Embryonic facial prominence (tissue), 1 donor: ENCODE results near the gene TEDC1.

Experiments
- DNase-seq: peaks from one replicate; pipeline ENCODE4 v3.0.0-alpha.2; 2016; ENCODE audit errors: extremely low spot score

The TEDC1 gene

DNA sequence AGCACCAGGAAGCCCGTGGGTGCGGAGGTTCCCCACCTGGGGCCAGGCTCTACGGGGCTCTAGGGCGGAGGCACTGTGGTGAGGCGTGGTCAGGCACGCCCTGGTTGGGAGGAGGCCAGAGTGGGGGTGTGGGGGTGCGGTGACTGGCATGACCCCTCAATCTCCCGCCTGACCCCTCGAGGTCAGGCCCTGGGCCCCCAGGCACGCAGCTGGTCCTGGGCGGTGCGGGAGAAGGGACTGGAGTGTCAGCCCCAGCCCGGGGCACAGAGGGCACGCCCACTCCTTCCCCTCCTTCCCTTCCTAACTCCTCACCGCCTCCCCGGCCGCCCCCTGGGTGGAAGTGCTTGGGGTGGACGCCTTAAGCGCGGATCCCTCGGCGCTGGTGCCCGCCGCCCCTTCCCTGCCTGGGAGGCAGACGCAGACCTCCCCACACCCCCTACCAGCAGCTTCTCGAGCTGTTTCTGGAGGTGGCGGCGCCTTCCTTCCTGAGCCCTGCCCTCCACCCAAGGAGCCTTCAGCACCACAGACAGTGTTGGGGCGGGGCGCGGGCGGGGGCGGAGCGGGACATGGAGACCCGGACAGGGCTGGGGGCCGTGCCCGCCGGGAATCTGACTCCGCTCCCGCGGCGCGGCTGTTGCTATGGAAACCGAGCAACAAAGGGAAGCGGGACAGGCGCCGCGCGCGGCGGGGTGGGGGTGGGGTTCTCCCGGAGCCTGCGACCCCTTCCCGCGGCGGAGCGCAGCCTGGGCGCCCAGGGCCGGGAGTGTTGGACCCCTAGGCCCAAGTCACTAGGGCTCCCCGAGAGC, 17.2 kb upstream of the TEDC1 start:
- peak; percentile 75 for DNase-seq

DNA sequence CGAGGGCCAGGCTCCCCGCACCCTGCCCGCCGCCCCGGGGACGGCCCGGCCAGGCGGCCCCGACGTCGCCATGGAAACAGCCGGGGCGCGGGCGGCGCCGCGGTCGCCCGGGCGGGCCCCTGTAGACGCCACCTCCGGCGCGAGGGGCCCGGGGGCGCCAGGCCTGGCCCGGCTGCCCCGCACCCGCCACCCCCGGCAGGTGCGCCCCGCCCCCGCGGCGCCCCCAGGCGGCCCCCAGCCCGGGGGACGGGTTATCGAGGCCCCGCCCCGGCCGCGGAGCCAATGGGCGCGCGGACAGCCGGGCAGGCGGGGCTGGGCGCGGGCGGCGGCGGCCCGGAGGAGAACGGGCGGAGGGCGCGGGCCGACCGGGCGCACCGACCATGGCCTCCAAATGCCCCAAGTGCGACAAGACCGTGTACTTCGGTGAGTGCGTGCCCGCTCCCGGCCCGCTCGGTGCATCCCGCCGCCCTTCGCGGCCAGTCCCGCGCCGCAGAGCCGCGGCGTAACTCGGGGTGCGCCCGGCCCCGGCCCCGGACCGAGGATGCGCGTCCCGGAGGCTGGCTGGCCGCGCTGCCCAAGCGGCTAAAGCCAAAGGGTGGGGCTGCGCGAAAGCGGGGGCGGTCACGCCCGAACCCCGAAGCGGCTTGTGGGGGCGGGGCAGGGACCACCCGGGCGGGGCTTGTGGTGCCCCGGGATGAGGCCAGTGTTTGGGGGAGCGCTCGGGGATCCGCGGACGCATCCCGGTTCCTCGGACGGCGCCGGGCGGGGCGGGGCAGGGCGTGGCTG, 16.4 kb upstream of the TEDC1 start, which contains the start of gene CRIP2:
Gene CRIP2, plus strand, starts transcription at position 339 of the 786 bp plus-strand sequence. Its CDS starts 42 bp downstream, at position 381.
- no peak for DNase-seq

DNA sequence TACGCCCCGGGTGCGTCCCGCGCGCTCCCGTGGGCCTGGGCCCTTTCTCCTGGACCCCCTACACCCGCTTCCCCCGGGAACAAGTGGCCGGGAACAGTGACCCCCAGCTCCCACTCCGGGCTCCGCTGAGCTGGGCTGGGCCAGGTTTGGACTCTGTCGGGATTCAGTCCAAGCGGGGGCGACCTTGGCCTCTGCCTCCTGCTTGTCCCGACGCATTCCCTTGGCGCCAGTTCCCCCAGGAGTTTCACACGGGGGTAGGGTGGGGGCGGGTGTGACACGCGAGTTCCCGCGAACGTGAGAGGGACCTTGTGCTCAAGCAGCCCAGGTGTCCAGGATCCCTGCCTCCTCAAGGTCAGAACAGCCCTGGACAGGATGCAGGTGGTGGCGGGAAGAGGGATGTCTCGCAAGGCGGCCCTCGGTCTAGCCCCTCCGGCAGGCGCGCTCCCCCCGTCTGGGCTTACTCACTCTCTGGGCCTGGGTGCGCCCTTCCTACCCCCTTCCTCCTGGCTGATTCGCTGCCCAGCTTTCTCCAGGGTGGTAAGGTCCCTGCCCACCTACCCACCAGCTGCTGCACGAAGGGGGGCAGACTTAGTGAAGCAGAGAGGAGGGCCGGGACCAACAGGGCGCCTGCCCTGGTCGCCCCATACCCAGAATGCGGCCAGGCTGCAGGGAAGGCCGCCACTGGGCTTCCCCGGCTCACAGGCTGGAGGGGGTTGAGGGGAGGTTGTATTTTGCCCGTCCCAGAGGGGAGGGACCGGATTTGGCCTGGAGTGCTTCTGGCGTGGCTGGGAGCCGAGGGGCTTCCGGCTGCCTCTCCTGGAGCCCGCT, 15.6 kb upstream of the TEDC1 start:
- DNase-seq: no peak

DNA sequence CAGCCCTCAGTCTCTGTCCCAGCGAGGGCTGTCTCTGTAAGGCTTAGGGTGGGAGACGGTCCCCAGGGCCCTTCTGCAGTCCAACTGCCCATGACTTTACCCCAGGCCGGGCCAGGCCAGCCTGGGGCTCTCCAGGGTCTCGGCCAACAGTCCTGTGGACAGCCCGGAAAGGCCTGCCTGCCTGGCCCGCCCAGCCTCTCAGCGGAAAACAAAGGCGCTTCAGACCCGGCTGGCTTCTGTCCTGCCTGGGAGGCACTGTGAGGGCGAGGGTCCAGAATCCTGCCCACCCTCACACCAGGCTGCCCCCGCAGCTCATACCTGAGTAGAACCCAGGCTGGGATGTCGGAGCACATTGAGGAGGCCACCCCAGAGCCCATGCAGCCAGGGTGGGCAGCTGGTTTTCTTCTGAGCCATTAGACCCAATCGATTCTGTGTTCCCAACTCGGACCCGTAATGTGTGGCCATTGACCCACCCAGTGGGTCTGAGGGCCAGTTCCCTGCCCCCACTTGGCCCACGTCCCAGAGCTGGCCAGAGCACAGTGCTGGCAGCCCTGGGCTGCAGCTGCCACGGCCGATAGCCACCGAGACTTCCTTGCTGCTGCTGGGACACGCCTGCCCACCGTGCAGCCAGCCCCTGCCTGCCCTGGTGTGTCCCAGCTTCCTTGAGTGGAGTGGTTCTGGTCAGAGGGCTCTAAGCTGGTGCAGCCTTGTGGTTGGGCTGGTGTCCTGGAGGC, 14.8 kb upstream of the TEDC1 start:
- no peak for DNase-seq

DNA sequence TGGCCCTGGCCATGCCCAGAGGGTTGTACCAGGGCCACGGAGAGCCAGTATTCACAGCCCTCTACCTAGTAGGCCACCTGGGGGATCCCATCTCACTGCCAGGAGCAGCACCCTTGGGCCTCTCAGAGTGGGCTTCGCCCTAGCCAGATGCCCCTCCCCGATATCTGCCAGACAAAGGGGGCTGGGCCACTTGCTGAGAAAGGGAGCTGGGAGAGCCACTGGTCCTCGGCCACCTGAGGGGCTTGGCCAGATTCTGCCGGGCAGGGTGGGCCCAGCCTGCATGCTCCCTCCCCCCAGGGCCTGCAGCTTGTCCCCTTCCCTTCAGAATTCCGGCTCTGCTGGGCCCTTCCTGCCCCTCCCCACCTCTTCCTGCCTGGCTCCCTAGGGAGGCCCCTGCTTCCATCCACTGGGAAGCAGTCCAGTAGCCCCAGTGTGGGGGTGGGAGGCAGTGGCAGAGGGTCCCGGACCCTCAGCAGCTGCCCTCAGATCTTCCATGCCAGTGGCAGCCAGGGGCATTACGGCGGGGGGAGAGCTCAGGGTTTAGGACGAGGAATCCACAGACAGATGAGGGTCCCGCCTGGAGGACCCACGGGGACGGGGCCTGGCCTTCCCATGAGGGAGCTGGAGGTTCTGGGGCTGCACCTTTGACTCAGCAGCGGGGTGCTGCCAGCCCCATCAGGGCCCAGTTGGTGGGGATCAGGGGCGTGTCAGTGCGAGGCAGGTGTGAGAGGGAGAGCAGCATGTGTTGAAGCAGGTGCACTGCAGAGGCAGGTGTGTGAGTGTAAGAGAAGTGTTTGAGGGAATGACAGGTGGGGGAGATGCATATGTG, 14.0 kb upstream of the TEDC1 start:
- DNase-seq: no peak

DNA sequence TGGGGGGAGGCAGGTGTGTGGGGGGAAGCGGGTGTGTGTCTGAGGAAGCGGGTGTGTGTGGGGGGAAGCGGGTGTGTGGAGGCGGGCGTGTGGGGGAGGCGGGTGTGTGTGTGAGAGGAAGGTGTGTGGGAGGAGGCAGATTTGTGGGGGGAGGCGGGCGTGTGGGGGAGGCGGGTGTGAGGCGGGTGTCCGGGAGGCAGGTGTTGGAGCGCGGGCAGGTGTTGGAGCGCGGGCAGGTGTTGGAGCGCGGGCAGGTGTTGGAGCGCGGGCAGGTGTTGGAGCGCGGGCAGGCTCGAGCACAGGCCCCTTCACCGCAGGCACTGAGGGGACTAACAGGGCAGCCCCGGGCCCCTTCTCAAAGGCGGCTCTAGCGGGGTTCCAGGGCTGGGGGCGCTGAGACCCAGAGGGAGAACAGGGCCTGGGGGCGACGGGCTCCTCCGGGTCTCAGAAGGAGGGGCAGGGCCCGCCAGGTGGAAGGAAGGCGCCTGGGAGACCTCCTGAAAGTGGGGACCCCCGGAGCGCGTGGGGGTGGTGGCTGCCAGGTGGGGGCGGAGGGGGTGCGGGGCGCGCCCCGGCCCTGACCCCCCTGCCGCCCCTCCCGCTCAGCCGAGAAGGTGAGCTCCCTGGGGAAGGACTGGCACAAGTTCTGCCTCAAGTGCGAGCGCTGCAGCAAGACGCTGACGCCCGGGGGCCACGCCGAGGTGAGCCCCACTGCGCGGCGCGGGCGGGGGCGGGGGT, 13.2 kb upstream of the TEDC1 start:
- no peak for DNase-seq

DNA sequence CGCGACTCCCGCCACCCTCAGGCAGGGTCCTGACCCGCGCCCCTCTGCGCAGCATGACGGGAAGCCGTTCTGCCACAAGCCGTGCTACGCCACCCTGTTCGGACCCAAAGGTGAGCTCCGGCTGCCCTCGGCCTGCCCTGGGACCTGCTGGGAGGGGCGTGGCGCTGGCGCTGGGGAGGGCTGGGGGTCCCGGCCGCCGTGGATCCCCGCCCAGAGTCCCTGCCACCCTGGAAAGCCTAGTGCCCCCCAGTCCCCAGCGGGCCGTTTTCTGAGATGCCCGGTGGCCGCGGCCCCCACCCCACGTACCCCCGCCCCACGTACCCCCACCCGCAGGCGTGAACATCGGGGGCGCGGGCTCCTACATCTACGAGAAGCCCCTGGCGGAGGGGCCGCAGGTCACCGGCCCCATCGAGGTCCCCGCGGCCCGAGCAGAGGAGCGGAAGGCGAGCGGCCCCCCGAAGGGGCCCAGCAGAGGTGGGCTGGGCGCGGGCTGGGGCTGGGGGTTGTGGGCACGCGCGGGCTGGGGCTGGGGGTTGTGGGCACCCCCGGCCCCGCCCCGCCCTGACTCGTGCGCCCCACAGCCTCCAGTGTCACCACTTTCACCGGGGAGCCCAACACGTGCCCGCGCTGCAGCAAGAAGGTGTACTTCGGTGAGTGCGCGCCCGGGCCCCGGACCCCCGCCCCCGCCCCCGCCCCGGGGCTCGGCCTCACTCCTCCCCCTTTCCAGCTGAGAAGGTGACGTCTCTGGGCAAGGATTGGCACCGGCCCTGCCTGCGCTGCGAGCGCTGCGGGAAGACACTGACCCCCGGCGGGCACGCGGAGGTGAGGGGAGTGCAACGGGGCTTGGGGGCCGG, 12.4 kb upstream of the TEDC1 start:
- DNase-seq: no peak

DNA sequence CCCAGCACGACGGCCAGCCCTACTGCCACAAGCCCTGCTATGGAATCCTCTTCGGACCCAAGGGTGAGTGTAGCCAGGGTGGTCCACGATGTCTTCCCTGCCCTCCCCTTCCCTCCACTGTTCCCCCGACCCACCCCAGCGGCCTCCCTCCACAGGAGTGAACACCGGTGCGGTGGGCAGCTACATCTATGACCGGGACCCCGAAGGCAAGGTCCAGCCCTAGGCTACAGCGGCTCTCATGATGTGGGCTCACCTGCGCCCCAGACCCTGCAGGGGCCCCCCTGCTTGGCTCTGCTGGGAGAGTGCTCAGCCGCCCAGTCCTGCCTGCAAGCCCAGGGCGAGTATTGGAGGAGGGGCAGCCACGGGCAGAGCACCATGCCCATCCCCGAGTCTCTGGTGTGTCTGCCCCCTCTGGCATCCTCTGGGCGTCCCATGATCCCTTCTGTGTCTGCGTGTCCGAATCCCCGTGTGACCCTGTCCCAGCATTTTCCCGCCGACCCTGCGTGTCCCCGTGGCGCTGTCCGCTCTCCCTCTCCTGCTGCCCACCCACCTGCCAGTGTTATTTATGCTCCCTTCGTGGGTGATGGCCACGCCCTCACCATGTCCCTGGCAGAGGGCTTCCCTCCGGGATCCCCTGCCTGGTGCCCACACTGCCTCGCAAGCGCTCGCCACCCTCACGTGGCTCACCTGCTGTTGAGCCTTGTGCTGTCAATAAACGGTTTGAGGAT, 11.5 kb upstream of the TEDC1 start:
- DNase-seq: no peak

DNA sequence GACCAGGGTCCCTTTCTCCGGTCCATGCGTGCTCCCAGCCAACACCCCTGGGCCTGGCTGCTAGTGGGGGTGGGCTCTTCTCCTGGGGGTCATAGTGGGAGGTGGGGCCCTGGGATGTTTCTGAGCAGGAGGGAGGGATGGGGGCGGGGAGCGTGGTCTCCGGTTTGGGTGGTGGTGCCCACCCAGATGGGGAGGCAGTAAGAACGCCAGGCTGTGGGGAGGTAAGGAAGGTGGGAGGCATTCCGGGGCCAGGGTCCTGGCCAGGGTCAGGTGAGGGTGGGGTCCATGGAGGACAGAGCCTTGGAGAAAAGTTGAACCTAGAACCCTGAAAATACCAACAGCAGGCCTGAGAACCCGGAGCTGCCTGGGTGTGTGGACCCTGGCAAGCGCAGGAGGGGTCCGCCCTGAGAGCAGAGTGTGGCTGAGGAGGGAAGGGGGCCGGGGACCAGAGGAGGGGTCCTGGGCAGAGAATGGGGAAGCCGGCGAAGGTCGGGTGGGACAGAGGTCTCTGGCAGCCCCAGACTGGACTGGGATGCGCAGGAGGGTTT, 10.8 kb upstream of the TEDC1 start:
- DNase-seq: no peak

DNA sequence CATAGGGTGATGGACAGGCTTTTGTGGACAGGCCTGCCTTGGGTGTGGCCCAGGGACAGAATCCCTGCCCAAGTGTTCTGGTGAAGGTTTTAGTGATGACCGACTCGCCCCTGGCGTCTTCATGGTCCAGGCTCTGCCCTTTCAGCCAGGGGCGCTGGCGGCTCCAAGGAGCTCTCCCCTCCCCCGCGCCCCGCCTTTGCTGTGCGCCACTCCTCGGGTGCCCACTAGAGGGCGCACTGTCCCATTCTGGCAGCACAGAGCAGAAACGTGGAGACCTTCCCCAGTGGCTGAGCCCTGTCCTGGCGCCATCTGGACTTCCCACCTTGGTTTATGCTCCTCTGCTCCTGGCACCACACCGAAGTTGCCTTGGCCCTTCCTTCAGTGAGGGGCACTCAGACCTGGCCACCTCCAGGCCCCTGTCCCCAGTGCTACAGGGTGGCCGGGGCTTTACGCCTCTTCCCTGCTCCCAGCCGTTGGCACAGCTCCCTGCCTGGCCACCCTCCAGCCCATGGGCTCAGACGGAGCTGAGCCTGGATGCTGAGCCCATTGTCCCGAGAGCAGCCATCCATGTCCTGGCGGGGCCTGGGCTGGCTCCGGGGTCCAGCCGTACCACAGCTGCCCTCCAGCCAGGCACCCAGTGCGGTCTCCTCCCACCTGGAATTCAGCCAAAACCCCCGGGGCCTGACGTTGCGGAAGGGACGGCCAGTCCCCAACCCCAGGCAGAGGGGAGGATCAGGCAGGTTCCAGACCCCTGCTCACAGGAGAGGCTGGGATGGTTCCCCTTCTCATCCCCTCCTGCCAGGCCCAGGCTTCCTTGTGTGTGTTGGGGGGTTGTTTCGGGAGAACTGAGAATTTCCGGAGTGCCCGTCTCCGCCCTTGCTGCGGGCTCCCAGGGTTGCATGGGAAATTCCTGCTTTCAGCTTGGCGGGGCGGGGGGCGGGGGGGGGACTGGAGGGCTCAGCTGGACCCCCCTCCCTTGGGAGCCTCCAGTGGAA, 9.9 kb upstream of the TEDC1 start:
- peak; percentile 81 for DNase-seq

DNA sequence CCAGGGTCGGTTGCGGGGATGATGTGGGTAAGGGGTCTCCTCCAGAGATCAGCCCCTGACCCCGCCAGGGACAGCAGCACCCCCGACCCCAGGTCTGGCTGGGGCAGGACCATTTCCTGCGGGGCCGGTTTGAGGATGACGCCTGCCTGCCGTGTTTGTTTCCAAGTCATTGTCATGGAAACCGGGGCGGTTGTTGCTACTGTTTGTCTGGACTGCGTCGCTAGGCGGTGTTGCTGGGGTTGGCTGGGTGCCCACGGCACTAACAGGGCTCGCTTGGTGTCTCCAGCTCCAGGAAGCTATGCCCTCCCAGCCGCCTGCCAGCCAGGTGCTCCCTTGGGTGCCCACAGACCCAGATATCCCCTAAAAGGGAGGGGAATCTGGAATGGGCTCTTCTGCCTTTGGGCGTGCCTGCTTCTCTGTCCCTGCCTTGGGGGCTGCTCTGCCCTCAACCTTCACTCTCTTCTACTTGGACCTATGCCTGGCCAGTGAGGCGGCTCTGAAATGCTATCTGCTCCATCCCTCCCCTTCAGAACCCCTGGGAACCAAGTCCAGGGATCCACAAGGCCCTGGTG, 9.1 kb upstream of the TEDC1 start:
- DNase-seq: peak; percentile 91

DNA sequence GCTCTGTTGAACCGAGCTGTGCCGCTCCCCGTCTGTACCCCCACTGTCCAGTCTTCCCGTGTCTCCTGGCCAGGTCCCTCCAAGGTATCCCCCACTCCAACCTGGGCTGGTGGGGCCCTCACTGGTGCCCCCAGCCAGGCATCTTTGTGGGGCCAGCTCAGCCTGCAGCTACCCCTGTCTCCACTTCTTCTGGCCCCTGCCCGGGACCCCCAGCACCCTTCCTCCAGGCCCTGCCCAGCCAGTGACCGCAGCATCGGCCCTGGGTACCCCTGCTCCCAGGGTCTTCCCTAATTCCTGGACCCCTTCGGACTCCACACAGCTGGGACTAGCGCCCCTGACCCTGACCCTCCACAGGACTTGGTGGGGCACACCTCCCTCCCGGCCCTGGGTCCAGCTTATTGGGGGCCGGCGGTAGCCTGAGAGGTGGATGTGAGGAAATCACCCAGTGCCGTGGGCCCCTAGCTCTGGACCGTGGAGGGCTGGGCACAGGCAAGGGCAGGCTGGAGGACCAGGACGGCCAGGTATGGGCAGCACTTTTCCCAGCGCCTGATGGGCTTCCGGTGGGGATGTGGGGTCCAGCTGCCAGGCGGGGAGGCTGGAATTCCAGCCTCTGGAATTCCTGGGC, 8.4 kb upstream of the TEDC1 start:
- no peak for DNase-seq

DNA sequence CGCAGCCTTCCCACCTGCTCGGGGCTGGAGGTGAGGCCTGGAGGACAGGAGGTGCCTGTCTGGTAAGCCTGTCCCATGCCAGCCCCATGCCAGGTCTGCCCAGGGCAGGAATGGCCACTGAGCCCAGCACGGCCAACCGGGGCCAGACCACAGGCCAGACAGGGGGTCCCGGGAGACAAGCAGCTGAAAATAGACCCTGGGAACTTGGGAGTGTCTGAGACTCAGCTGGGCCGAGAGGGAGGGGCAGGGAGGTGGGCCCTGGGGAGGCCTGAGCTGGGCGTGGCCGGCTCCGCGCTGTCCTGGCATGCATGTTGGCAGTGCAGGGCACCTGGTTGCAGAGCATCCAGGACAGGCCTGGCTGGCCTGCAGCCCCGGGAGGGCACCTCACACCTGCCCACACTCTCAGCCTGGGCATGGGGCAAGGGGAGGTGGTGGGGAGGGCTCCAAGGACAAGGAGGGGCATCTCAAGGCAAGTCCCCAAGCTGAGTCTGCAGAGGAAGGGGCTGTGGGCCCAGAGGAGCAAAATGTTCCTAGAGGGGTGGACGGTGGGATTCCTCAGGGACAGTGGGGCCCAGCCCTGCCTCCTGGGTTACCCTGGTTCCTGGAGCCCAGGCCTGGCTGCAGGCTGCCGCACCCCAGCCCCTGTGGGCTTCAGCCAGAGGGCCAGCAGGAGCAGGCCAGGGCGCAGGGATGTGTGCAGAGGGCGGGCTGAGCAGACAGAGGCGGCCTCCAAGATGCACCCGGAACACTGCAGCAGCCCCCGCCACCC, 7.6 kb upstream of the TEDC1 start:
- DNase-seq: no peak

DNA sequence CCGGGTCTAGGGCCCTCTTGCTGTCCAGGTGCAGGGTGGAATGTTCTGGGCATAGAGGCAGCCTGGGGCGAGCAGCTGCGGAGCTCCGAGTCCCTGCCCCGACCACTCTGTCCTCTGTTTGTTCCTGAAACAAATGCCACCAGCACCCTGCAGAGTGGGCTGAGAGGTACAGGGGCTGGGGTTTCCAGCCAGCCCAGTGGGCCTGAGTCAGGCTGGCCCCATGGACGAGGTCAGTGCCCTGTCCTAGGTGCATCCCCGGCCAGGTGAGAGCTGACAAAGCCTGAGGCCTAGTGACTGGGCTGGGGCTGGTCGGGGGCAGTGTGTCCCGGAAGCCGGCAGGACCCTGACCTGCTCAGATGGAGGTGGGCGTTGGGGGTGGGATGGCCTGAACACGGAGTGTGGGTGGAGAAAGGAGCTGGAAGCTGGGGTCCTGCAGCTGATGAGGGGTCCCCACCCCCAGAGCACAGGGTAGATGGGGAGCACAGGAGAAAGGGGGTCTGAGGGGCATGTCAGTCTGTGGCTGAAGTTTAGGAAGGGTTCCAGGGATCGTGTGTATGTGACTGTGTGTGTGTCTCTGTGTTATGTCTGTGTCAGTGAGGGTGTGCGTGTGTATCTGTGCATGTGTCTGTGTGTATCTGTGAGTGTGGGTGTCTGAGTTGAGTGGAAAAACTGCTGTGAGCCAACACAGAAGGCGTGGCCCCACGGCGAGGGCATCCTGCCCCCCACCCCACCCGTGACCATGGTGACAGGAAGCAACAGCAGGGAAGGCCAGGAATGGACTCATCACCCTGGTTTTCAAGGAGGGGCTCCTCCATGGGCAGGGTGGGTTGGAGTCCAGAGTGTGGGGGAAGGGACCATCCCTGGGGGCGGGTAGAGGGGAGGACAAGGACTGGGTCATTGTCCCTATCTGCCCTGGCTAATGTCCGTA, 6.7 kb upstream of the TEDC1 start:
- DNase-seq: no peak
